Right lobe of liver (tissue), 6 donors: ENCODE measurements around the gene G0S2. TPM values are rescaled to one million over a fixed set of nuclear protein-coding genes. Genes with fewer than 3 reads are reported as not detected.
A peak's percentile ranks its signal among the peaks of the same experiment; 100 is the strongest.

ENCODE experiments used
- ATAC-seq, 4 donors: fragments of 200-7000 bp; cut with Tn5 transposase; one replicate each; pipeline ENCODE4 v1.9.1; 2020; ENCODE audit warnings: mild to moderate bottlenecking in 4 of 4, moderate library complexity in 4 of 4
- DNase-seq, 3 donors: peaks; one replicate each; pipeline ENCODE4 v3.0.0-alpha.2; 2020
- H3K27ac ChIP-seq, 3 donors: fragments of 200-600 bp; one replicate each; pipeline ENCODE4 v1.8.0; 2022
- H3K27me3 ChIP-seq, 2 donors: fragments of 200-600 bp; one replicate each; pipeline ENCODE4 v1.8.0; 2022
- H3K36me3 ChIP-seq, 4 donors: fragments of 200-600 bp; sonication (generic) in 1 of 4; one replicate each; pipeline versions ENCODE4 v1.5.1 to v1.8.0; 2017 to 2022; ENCODE audit warnings: control low read depth in 1 of 4
- H3K4me1 ChIP-seq, 4 donors: fragments of 200-600 bp; sonication (generic) in 1 of 4; one replicate each; pipeline versions ENCODE4 v1.5.1 to v1.8.0; 2017 to 2022; ENCODE audit warnings: control low read depth in 1 of 4
- H3K4me3 ChIP-seq, 3 donors: fragments of 200-600 bp; one replicate each; pipeline ENCODE4 v1.8.0; 2022
- H3K9me3 ChIP-seq, 4 donors: fragments of 200-600 bp; sonication (generic) in 1 of 4; one replicate each; pipeline versions ENCODE4 v1.5.1 to v1.8.0; 2017 to 2022; ENCODE audit warnings: control low read depth in 1 of 4
- POLR2A ChIP-seq: fragments of 450-650 bp; IDR thresholded peaks from one replicate; pipeline ENCODE4 v1.6.1; 2017; ENCODE audit warnings: antibody characterized with exemption, mild to moderate bottlenecking
- WGBS: methylation state at CpG from one replicate; pipeline ENCODE4 v1.1.6; 2018; ENCODE audit warnings: low coverage, low lambda C conversion rate; ENCODE audit not compliant: insufficient coverage; ENCODE audit errors: missing lambda C conversion rate; 5-methylcytosine and 5-hydroxymethylcytosine counted together
- intact Hi-C, 2 donors: fragments of 100-400 bp; cut with DNase I; formaldehyde crosslinking; loops; one replicate each; pipeline versions ENCODE4 v1.11.2 to v1.14.1; 2022
- total RNA-seq, 6 experiments: library from RNA; depleted of rRNA in 2 of 6; stranded (reverse); fragments of >200 nt in 2 of 6; fragmentation: NEBNext Ultra II Directional in 3 of 6; extraction: Animal tissue kit (Norgen Biotek cat#: 25700) in 3 of 6; gene quantifications; one replicate each; pipeline versions ENCODE4 v1.1.0 to v1.2.4, GENCODE V29; 2016 to 2023
- TF ChIP-seq, protein P1 (sequence below), 4 donors: fragments of 200-600 bp in 3 of 4; fragments of 450-650 bp in 1 of 4; IDR thresholded peaks; one replicate each; pipeline versions ENCODE4 v1.5.1 to v1.8.0; 2016 to 2022; ENCODE audit warnings: antibody characterized with exemption in 4 of 4, mild to moderate bottlenecking in 2 of 4
- donor health status: DM: no; HTN: yes; CAD: no.
- donor health status: DM: no; HTN: no; CAD: no.
- donor health status: DM: no; HTN: no; CAD: no.
- donor health status: DM: no; HTN: yes; CAD: no.
- donor health status: DM: no; HTN: yes; CAD: no.

The G0S2 gene
- total RNA-seq, 6 experiments from 2014 or later, result 36.9 to 749 (median 247) TPM

DNA sequence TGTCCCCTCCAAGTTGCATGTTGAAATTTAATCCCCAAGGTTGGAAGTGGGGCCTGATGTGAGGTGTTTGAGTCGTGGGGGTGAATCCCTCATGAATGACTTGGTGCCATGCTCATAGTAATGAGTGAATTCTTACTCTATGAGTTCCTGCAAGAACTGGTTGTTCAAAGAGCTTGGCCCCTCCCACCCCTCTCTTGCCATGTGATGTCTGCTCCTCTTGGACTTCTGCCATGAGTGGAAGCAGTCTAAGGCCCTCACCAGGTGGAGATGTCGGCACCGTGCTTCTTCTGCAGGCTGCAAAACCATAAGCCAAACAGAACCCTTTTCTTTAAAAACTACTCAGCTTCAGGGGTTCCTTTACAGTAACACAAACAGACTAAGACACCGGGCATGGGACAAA lies 14.3 kb downstream of the G0S2 start:
- no peak for TF ChIP-seq POLR2A
- TF ChIP-seq, protein P1, sequence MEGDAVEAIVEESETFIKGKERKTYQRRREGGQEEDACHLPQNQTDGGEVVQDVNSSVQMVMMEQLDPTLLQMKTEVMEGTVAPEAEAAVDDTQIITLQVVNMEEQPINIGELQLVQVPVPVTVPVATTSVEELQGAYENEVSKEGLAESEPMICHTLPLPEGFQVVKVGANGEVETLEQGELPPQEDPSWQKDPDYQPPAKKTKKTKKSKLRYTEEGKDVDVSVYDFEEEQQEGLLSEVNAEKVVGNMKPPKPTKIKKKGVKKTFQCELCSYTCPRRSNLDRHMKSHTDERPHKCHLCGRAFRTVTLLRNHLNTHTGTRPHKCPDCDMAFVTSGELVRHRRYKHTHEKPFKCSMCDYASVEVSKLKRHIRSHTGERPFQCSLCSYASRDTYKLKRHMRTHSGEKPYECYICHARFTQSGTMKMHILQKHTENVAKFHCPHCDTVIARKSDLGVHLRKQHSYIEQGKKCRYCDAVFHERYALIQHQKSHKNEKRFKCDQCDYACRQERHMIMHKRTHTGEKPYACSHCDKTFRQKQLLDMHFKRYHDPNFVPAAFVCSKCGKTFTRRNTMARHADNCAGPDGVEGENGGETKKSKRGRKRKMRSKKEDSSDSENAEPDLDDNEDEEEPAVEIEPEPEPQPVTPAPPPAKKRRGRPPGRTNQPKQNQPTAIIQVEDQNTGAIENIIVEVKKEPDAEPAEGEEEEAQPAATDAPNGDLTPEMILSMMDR (IDR thresholded peaks at IDR 0.05), result no peak
- ATAC-seq (no peak), DNase-seq (peak in 1 of 3 donors; percentile 23)
- WGBS, result 72% methylated on average over 4 of the region's 4 CpGs
- Histone ChIP-seq H3K27me3 (no peaks in the 10 kb centered on the region), H3K27ac (no peak overlapping the region), H3K4me1 (peaks cover 0 to 3% (median 0%) of the 10 kb centered on the region in 4 donors), H3K36me3 (no peaks in the 10 kb centered on the region), H3K4me3 (no peak overlapping the region), H3K9me3 (no peaks in the 10 kb centered on the region)
- intact Hi-C loops, result loop anchor here (5.0 to 10.0 kb wide), 2 partner anchors 105 to 107 kb away; partner anchors contain the start of gene CAMK1G (in 2 of the 2)

GRCh38 chr1:209691237-209691636 lies 16.0 kb downstream of the G0S2 start:
- Histone ChIP-seq H3K27me3 (no peaks in the 10 kb centered on the region), H3K9me3 (no peaks in the 10 kb centered on the region), H3K4me3 (no peak overlapping the region), H3K4me1 (peaks cover 0 to 5% (median 1%) of the 10 kb centered on the region in 4 donors), H3K36me3 (no peaks in the 10 kb centered on the region), H3K27ac (no peak overlapping the region)
- DNase-seq (no peak), ATAC-seq (no peak)
- TF ChIP-seq, protein P1 (IDR thresholded peaks at IDR 0.05), result no peak
- TF ChIP-seq POLR2A, result no peak
- 65% methylated on average over 3 of the region's 3 CpGs for WGBS
- intact Hi-C loops, result loop anchor here (5.0 to 10.0 kb wide), 2 partner anchors 54 to 56 kb away; no protein-coding TSS in a partner anchor

- H3K27ac ChIP-seq, result peak overlapping the region in 1 of 3 donors; percentile 12
- DNase-seq (no peak), ATAC-seq (no peak)
- intact Hi-C loops, result loop anchor here (5.0 to 10.0 kb wide), 2 partner anchors 53 to 55 kb away; no protein-coding TSS in a partner anchor
- no peak for TF ChIP-seq POLR2A
- TF ChIP-seq, protein P1 (IDR thresholded peaks at IDR 0.05), result no peak
- no peak overlapping the region for H3K4me3 ChIP-seq
- H3K4me1 ChIP-seq, result peaks cover 0 to 15% (median 6%) of the 10 kb centered on the region in 4 donors
- no peaks in the 10 kb centered on the region for H3K27me3 ChIP-seq
- H3K36me3 ChIP-seq, result no peaks in the 10 kb centered on the region
- no peaks in the 10 kb centered on the region for H3K9me3 ChIP-seq
- 23% methylated on average over 4 of the region's 4 CpGs for WGBS
These were observed 17.1 kb downstream of the G0S2 start for GRCh38 chr1:209692296-209692695.

GRCh38 chr1:209692745-209693504 lies 17.7 kb downstream of the G0S2 start:
- peak; percentile 63 to 78 (median 65) for DNase-seq
- Histone ChIP-seq H3K9me3 (no peaks in the 10 kb centered on the region), H3K4me1 (peaks cover 0 to 16% (median 6%) of the 10 kb centered on the region in 4 donors), H3K4me3 (no peak overlapping the region), H3K36me3 (no peaks in the 10 kb centered on the region), H3K27ac (peak overlapping the region in 1 of 3 donors; percentile 12), H3K27me3 (no peaks in the 10 kb centered on the region)
- intact Hi-C loops, result loop anchor here (5.0 to 10.0 kb wide), 2 partner anchors 52 to 54 kb away; no protein-coding TSS in a partner anchor
- TF ChIP-seq, protein P1 (IDR thresholded peaks at IDR 0.05), result peak; percentile 85 to 95 (median 91)
- TF ChIP-seq POLR2A, result no peak
- ATAC-seq, result peak; percentile 77 to 84 (median 79)
- 0% methylated on average over 3 of the region's 3 CpGs for WGBS
